Common myeloid progenitor, CD34-positive (primary cell): ENCODE data around the gene VDAC1.

Experiments
- CTCF ChIA-PET: fragments of 350-600 bp; sonication (Branson Sonifier 250); formaldehyde crosslinking; loops from one replicate; lab custom pipeline; 2021; ENCODE audit warnings: antibody characterized with exemption; lab: Charles Lee
- POLR2A ChIA-PET: fragments of 350-600 bp; sonication (Branson Sonifier 250); formaldehyde crosslinking; loops from one replicate; lab custom pipeline; 2021; ENCODE audit warnings: antibody characterized with exemption; lab: Charles Lee
- DNase-seq, 3 donors: peaks; one replicate each; pipeline versions ENCODE4 v3.0.0 to v3.0.0-alpha.2; 2013
- H3K27ac ChIP-seq, 2 experiments: 1 replicate in 1 of 2; 2 replicates in 1 of 2; pipeline ENCODE4 v1.7.0; 2013; ENCODE audit warnings: inconsistent platforms in 2 of 2, low read length in 2 of 2, mild to moderate bottlenecking in 2 of 2, low read depth in 1 of 2, moderate library complexity in 1 of 2; ENCODE audit not compliant: severe bottlenecking in 2 of 2, insufficient read depth in 1 of 2, poor library complexity in 1 of 2
- H3K27me3 ChIP-seq, 5 experiments: replicated peaks in 2 of 5; 1 replicate in 3 of 5; 2 replicates in 2 of 5; pipeline versions ENCODE4 v1.6.1 to v1.7.0; 2013; ENCODE audit warnings: low read length in 4 of 5, mild to moderate bottlenecking in 2 of 5, moderate library complexity in 2 of 5, inconsistent platforms in 1 of 5; ENCODE audit not compliant: insufficient read depth in 5 of 5, control insufficient read depth in 4 of 5
- H3K36me3 ChIP-seq, 4 experiments: 1 replicate in 2 of 4; 2 replicates in 2 of 4; pipeline versions ENCODE4 v1.6.1 to v1.7.0; 2013; ENCODE audit warnings: low read length in 3 of 4, control low read depth in 1 of 4, mild to moderate bottlenecking in 1 of 4; ENCODE audit not compliant: control insufficient read depth in 4 of 4, insufficient read depth in 4 of 4
- H3K4me1 ChIP-seq, 4 experiments: 1 replicate in 3 of 4; 2 replicates in 1 of 4; pipeline versions ENCODE4 v1.6.1 to v1.7.1; 2013; ENCODE audit warnings: low read length in 3 of 4, mild to moderate bottlenecking in 3 of 4, control low read depth in 1 of 4, inconsistent platforms in 1 of 4, moderate library complexity in 1 of 4; ENCODE audit not compliant: control insufficient read depth in 4 of 4, insufficient read depth in 4 of 4; ENCODE audit errors: control extremely low read depth in 1 of 4
- H3K4me3 ChIP-seq, 7 experiments: 1 replicate in 4 of 7; 2 replicates in 3 of 7; pipeline versions ENCODE4 v1.5.1 to v1.7.0; 2013; ENCODE audit warnings: mild to moderate bottlenecking in 7 of 7, low read length in 6 of 7, moderate library complexity in 6 of 7, inconsistent platforms in 2 of 7, low read depth in 2 of 7, control low read depth in 1 of 7; ENCODE audit not compliant: insufficient read depth in 4 of 7, control insufficient read depth in 1 of 7; ENCODE audit errors: extremely low read depth in 1 of 7
- H3K9me3 ChIP-seq, 5 experiments: 1 replicate in 4 of 5; 2 replicates in 1 of 5; pipeline versions ENCODE4 v1.6.1 to v1.7.1; 2013; ENCODE audit warnings: low read length in 4 of 5, mild to moderate bottlenecking in 2 of 5, inconsistent platforms in 1 of 5, low read depth in 1 of 5, moderate library complexity in 1 of 5; ENCODE audit not compliant: control insufficient read depth in 4 of 5, insufficient read depth in 2 of 5; ENCODE audit errors: control extremely low read depth in 1 of 5
- WGBS: methylation state at CpG from one replicate; pipeline ENCODE4 v1.1.5; 2013; ENCODE audit not compliant: insufficient coverage; 5-methylcytosine and 5-hydroxymethylcytosine counted together

The VDAC1 gene

GRCh38 chr5:133921979-133922378 is 82.8 kb downstream of the VDAC1 start:
- no peaks in the 10 kb centered on the region for H3K9me3 ChIP-seq
- H3K36me3 ChIP-seq = no peaks in the 10 kb centered on the region
- no peak for DNase-seq
- ChIA-PET CTCF (interaction anchor here (1.2 to 1.4 kb wide), 2 partner anchors 21 to 41 kb away, joined by 3 read pairs; no protein-coding TSS in a partner anchor), POLR2A (no interaction called here)
- no peak overlapping the region for H3K27ac ChIP-seq
- WGBS = 100% methylated on average over 3 of the region's 5 CpGs
- no peaks in the 10 kb centered on the region for H3K27me3 ChIP-seq
- H3K4me3 ChIP-seq = no peak overlapping the region
- H3K4me1 ChIP-seq = no peaks in the 10 kb centered on the region
